ENCODE measurements around the gene SCN11A. TPM values are rescaled to one million over a fixed set of nuclear protein-coding genes. Genes with fewer than 3 reads are reported as not detected.

The SCN11A gene
- total RNA-seq, 1 experiment from 2014 or later: 0.05 TPM

GRCh38 chr3:39067286-39067685 lies 15.5 kb upstream of the SCN11A start:
- Histone ChIP-seq H3K27me3 (ENCODE audit: insufficient read depth, low read length) (no peaks in the 10 kb centered on the region), H3K36me3 (ENCODE audit: control insufficient read depth in 1 of 2, insufficient read depth in 2 of 2, low read length in 2 of 2) (peaks cover 0 to 7% of the 10 kb centered on the region in 2 experiments; a peak in 1 of 4 replicates), H3K9me2 (ENCODE audit: insufficient read depth) (no peaks in the 10 kb centered on the region), H3K4me3 (replicated peaks in 1 of 2; ENCODE audit: low read depth in 1 of 2, low read length in 2 of 2) (no peak overlapping the region), H3K4me2 (ENCODE audit: low read length) (no peak overlapping the region), H4K20me1 (ENCODE audit: insufficient read depth) (no peaks in the 10 kb centered on the region), H3K9me3 (ENCODE audit: control insufficient read depth in 1 of 2, insufficient read depth in 1 of 2, low read depth in 1 of 2, low read length in 2 of 2) (no peaks in the 10 kb centered on the region), H3K27ac (ENCODE audit: low read depth, low read length) (no peak overlapping the region), H3K79me2 (ENCODE audit: insufficient read depth, low read length) (peaks cover 4% of the 10 kb centered on the region; the same call in 1 of the 2 replicates), H2AFZ (ENCODE audit: low read depth, low read length, poor library complexity, severe bottlenecking) (no peak overlapping the region), H3K9ac (ENCODE audit: low read length) (no peak overlapping the region), H3K4me1 (ENCODE audit: control insufficient read depth in 1 of 2, insufficient read depth in 2 of 2, low read length in 2 of 2) (no peaks in the 10 kb centered on the region)
- intact Hi-C loops (cut with micrococcal nuclease): no loop called here
- ChIA-PET RAD21 (ENCODE audit: low non-redundant PET in 1 of 2, low total read pairs in 2 of 2, uncharacterized antibody in 2 of 2, unreplicated experiment in 2 of 2) (no interaction called here), CTCF (no interaction called here), POLR2A (no interaction called here)
- ATAC-seq (no peak), DNase-seq (ENCODE audit: low read depth, low spot score) (no peak)
- TF ChIP-seq FOSL1 (IDR thresholded peaks at IDR 0.05; ENCODE audit: low read depth) (no peak), JUND (IDR thresholded peaks at IDR 0.05) (no peak), SP1 (IDR thresholded peaks at IDR 0.05; ENCODE audit: low read depth) (no peak), EZH2 (IDR thresholded peaks at IDR 0.05) (no peak), CTCF (IDR thresholded peaks at IDR 0.05 in 2 of 3, conservative IDR thresholded peaks at IDR 0.05 in 1 of 3; ENCODE audit: borderline replicate concordance in 1 of 3, insufficient read depth in 1 of 3, low read depth in 2 of 3, low read length in 2 of 3) (no peak), CEBPB (IDR thresholded peaks at IDR 0.05; ENCODE audit: low read depth) (no peak), POLR2A (IDR thresholded peaks at IDR 0.05; ENCODE audit: borderline replicate concordance, extremely low read depth, insufficient read depth, insufficient read length) (no peak), ZNF274 (IDR thresholded peaks at IDR 0.05; ENCODE audit: low read depth, low read length) (no peak), EGR1 (IDR thresholded peaks at IDR 0.05; ENCODE audit: low read depth) (no peak), RAD21 (IDR thresholded peaks at IDR 0.05; ENCODE audit: low read depth) (no peak), ZFX (IDR thresholded peaks at IDR 0.05) (no peak), SIN3A (IDR thresholded peaks at IDR 0.05; ENCODE audit: low read depth) (no peak), ZBTB33 (IDR thresholded peaks at IDR 0.05; ENCODE audit: extremely low read depth, insufficient replicate concordance, low read length) (no peak), SRF (IDR thresholded peaks at IDR 0.05; ENCODE audit: low read depth) (no peak), MAX (IDR thresholded peaks at IDR 0.05) (no peak), TCF7L2 (IDR thresholded peaks at IDR 0.05; ENCODE audit: borderline replicate concordance, extremely low read depth, insufficient read depth, insufficient read length) (no peak), REST (IDR thresholded peaks at IDR 0.05; ENCODE audit: low read depth) (no peak), POLR2AphosphoS5 (IDR thresholded peaks at IDR 0.05; ENCODE audit: low read depth, low read length) (no peak), YY1 (IDR thresholded peaks at IDR 0.05; ENCODE audit: extremely low read depth, insufficient replicate concordance, low read depth, low read length) (no peak)
- no TSS peak for BruUV-seq (replicated peaks)
